Suprapubic skin (tissue), 3 donors: ENCODE results near the gene SLC49A4.

Experiments
- EP300 ChIP-seq: sonication (generic); formaldehyde crosslinking; IDR thresholded peaks from one replicate; pipeline ENCODE4 v1.6.1; 2017; ENCODE audit warnings: antibody characterized with exemption
- POLR2A ChIP-seq, 2 donors: fragments of 450-650 bp; IDR thresholded peaks; one replicate each; pipeline ENCODE4 v1.6.1; 2017; ENCODE audit warnings: antibody characterized with exemption in 2 of 2, mild to moderate bottlenecking in 2 of 2, moderate library complexity in 2 of 2
- TF ChIP-seq, protein P1 (sequence below), 2 donors: fragments of 200-600 bp in 1 of 2; fragments of 450-650 bp in 1 of 2; sonication (generic) in 1 of 2; IDR thresholded peaks; one replicate each; pipeline ENCODE4 v1.5.1; 2016 to 2019; ENCODE audit warnings: antibody characterized with exemption in 2 of 2, mild to moderate bottlenecking in 1 of 2, moderate library complexity in 1 of 2

- no peak for TF ChIP-seq POLR2A (IDR thresholded peaks at IDR 0.05)
- TF ChIP-seq, protein P1, sequence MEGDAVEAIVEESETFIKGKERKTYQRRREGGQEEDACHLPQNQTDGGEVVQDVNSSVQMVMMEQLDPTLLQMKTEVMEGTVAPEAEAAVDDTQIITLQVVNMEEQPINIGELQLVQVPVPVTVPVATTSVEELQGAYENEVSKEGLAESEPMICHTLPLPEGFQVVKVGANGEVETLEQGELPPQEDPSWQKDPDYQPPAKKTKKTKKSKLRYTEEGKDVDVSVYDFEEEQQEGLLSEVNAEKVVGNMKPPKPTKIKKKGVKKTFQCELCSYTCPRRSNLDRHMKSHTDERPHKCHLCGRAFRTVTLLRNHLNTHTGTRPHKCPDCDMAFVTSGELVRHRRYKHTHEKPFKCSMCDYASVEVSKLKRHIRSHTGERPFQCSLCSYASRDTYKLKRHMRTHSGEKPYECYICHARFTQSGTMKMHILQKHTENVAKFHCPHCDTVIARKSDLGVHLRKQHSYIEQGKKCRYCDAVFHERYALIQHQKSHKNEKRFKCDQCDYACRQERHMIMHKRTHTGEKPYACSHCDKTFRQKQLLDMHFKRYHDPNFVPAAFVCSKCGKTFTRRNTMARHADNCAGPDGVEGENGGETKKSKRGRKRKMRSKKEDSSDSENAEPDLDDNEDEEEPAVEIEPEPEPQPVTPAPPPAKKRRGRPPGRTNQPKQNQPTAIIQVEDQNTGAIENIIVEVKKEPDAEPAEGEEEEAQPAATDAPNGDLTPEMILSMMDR (IDR thresholded peaks at IDR 0.05): no peak
- TF ChIP-seq EP300: no peak
Observed at GRCh38 chr3:122873741-122874515, 79.1 kb downstream of the SLC49A4 start.
